DMS153 treated with DMSO at 0.1 percent for 48 hours (cell line): ENCODE measurements around the gene PPP2R5E.

Experiments
- DNase-seq: peaks from one replicate; lab custom pipeline; 2025; ENCODE audit not compliant: unreplicated experiment; lab: John Stamatoyannopoulos, UW

Gene PPP2R5E

DNA sequence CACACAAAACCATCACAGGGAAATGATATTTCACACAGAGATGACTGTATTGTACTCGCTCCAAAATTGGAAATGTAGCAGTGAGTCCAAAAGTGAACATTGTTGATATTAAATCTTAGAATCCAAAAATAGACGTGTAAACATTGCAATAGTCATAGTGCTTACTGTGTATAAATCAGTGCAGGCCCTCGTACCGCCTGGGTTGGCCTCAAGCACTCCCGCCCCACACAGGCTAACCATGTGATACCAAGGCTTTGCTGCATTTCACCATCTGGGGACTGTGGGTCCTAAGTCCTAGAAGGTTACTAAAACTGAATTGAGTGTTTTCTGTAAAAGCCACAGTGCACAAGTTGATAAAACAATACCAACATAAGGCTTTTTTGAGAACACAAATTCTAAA is 107.3 kb downstream of the PPP2R5E start:
- DNase-seq: no peak

DNA sequence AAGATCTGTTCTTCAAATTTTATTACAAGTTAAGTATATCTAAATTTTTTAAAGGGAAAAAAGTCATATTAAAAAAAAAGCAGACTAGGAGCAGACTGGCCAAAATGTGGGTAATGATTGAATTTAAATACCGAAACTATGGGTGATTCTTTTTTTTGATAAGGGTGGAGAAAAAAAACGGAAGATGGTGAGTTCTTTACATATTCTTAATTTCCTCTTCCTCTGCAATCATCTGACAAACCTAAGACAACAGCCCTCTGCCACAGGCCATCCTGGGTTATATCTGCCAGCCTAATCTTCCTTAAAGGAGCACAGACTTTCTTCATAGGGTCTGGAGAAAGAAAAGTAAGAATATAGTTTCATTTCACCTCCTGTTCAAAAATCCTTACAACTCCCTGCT is 108.0 kb downstream of the PPP2R5E start:
- DNase-seq: no peak

DNA sequence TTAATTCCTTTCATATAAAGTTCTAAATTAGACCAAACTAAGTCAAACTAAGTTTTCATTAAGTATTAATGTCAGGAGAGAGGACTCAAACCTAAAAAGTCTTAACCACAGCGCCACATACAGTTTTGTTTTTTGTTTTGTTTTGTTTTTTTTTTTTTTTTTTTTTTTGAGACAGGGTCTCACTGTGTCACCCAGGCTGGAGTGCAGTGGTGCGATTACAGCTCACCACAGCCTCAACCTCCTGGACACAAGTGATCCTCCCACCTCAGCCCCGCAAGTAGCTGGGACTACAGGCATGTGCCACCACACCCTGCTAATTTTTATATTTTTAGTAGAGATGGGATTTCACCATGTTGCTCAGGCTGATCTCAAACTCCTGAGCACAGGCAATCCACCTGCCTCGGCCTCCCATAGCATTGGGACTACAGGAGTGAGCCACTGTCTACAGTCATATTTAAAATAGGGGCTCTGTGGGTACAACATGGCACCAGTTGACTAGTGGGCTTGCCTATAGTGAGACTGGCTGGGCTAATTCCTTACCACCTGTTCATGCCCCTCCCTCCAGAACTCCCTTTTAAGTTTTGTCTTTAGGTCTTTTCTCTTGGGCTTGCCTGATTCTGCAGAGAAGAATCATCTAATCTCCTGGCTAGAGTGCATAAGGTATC is 110.2 kb downstream of the PPP2R5E start:
- no peak for DNase-seq

DNA sequence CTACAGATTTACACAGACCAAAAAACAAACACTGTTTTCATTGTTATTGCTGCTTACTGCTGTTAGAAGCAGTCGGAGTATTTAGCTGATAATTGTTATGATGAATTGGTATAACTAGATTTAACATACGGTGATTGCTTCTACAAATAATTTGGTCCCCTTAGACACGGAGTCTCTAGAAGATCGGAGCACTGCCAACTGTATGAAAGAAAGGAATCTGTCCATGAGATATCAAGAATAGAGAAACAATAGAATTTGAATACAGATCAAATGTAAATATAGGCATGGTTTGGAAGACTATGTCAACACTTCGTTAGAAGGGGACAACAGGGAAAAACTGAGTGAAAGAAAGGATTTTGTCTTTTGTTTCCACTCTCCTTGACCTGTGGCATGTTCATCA is 110.9 kb downstream of the PPP2R5E start:
- DNase-seq: no peak

DNA sequence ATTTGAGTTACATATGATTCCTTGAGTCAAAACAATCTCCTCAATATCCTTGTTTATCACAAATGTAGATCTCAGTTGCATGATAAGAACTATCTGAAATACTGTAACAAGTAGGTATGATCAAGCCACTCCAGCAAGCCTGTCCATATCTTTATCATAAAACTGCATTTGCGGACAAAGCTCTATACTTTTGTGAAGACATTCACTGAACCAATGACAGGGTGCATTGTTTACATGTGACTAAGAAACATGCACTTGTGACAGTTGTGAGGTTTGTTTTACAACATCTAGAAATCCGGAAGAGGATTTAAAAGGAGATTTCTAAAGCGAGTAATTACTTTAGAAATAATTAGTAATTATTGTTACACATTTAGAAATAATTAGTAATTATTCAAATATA is 111.7 kb downstream of the PPP2R5E start:
- no peak for DNase-seq

DNA sequence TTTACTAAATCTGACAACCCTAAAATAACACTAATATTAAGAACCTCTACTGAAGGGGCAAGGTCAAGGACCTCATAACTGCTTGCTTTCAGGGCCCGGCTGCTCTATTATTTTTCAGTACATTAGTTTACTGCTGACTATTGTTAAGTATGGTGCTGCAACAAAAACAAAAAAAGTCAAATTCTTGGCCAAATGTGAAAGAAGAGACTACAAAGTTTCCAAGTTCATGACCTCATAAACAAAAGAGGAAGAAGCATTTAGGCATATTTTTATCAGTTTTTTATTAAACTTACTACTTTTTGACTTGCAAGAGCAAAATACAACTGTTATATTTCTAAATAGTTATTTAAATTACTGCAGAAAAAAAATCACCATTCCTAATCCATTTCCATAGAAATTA is 114.7 kb downstream of the PPP2R5E start:
- DNase-seq: no peak

DNA sequence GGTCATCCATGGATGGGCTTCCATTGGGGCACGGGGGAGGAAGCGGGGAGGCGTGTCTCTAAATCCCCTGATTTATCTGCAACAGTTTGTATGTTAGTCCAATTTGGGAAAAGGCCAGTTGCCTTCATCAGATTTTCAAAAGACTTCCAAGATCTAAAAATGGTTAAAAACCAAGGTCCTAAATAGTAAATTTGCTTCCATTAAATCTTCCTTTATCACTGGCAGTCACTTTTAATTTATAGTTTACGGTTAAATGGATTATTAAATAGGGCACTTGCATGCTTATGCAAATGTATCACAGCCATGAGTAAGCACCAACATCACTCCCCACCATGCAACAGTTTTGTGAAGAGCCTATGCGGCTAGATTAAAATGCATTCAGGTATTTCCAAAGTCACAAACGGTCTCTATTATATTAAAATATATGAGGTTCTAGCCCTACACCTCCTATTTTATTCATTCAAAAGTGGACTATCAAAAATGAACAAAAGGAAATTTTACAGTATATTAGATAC is 116.3 kb downstream of the PPP2R5E start:
- DNase-seq: no peak

DNA sequence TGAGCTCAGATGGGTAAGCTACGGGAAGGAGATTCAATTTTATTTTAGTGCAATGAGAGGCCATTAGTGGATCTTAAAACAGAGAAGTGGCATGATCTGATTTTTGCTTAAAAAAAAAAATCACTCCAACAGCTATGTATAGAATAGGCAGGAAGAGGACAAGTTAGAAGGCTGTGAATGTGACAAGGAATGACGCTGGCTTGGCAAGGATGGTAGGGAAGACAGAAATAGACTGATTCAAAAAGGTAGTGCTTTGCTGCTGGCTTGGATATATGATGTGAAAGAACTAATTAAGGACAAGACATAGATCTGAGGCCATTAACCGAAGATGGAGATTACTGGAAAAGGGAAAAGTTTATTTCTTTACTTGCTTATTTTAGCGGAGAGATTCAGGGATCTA is 119.3 kb downstream of the PPP2R5E start:
- DNase-seq: no peak

DNA sequence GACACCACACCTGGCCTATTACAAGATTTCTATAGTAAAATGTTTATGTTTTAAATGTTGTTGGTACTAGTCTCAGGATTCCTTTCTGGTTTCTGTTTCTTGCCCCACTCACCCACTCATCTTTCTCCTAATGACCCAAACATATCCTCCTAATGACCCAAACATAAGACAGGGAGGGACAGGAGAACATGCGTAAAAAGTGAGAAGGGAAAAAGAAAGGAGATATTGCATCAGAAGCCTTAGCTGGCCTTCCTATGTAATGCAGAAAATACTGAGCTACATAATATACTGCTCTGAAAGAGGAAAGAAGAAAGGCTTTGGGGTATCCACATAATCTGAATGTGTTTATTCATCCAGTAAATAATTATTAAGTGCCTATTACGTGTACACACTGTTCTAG is 119.8 kb downstream of the PPP2R5E start:
- no peak for DNase-seq

DNA sequence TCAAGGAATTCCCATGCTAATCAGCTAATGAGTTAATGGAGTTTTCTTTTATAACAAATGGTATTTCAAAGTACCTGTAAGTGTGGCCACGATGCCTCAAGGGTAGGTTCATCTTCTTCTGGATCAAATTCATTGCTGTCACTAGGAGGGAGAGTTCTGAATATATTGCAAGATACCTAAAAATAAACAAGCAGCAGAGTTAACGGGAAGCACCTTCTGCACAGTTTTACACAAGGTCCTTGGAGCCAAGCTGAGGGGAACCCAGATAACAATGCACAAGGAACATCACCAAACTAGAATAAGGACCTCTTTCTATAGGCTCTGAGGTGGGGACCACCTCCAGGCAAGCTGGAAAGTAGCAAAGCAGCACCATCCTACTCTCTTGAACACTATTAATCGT is 121.3 kb downstream of the PPP2R5E start:
- no peak for DNase-seq

DNA sequence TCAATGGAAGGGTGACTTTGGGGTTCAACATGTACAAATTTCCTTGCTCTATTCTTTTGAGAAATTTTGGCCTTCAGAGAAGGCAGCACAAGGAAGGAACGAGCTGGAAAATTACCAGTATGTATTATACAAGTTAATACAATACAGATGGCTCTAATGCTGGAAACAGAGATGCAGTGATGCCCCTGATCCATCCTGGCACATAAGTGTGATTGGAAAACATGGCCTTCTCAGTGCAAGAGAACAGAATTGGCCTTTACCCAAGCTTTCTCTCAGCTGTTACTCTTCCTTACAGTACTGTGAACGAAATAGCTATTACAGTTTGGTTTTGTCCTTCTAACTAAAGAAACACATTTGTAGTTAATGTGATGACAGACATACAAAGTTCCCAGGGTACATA is 122.0 kb downstream of the PPP2R5E start:
- DNase-seq: no peak

DNA sequence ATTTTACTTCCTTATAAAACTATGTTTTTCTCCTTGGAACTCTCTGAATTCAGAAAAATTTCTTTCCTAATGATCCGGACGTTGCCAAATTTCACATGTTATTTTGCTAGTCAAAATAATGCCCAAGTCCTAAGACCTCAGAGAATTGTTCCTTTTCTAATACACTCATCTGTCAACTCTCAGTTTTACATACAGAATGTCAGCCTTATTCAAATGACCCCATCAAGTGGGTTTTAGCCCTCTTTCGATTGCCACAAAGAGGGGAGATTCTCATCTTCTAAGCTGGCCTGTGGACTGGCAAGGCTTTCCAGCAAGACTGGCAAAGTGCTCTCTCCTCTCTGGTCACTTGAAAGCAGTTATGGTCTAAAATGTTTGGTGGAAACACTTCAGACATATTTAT is 125.2 kb downstream of the PPP2R5E start:
- DNase-seq: no peak

DNA sequence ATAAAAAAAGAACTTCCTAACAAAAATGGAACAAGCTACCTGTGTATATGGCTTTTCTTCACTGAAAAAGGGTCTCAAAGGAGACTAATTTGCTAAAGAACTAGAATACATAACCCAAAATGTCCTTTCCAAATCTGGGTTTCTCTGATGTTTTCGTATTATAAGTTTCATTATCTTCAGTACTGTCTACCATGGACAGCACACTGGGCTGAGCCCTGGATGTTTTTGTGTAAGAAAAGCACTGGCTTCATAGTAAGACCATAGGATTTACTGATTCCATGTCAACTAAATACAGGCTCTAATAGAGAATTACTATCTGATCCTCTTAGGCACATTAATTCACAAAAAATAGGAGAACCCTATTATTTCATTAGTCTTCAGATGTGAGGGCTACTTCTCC is 130.2 kb downstream of the PPP2R5E start:
- no peak for DNase-seq

DNA sequence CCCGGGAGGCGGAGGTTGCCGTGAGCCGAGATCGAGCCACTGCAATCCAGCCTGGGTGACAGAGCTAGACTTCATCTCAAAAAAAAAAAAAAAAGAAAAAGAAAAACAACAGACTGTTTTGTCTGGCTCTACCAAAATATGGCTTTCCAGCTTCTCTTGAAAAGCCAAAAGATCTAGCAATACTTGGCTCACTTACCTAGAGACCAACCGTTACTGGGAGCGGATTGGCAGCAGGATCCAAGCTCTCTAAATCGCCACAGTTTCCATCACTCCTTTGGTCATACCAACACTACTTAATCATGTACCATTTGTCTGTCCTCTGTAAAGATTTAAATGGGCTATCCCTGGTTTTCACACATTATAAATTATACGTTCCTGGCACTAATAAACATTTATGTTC is 136.8 kb downstream of the PPP2R5E start:
- no peak for DNase-seq

DNA sequence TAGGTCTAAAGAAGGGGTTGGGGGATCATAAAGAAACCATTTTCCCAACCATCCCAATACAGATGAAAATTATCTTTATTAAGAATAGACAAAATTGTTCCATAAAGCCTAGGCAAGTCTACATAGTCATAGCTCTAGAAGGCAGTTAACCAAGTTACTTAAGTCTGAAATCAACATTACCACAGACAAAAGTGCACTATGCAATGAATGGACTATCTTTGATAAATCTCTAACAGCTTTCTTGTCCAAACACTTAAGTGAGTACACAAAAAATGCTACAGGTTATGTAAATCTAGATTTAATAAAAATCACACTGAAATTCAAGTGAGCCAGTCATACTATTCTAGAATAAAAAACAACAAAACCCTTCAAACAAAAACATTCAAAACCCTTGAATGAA is 137.5 kb downstream of the PPP2R5E start:
- DNase-seq: no peak

DNA sequence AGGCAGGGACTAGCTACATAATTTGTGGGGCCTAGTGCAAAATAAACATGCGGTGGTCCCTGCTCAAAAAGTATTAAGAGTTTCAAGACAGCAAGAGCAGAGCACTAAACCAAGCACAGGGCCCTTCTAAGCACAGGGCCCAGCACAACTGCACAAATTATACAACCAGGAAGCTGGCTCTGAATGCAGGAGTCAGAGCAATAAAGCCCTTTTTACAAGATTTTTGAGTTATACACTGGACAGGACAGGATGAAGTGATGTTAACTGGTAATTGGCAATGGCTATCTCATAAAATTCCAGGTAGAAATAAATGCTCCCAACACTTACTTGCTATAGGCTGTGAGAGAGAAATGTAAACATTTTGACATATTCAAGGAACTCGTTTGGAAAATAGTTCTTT is 138.3 kb downstream of the PPP2R5E start:
- DNase-seq: no peak

DNA sequence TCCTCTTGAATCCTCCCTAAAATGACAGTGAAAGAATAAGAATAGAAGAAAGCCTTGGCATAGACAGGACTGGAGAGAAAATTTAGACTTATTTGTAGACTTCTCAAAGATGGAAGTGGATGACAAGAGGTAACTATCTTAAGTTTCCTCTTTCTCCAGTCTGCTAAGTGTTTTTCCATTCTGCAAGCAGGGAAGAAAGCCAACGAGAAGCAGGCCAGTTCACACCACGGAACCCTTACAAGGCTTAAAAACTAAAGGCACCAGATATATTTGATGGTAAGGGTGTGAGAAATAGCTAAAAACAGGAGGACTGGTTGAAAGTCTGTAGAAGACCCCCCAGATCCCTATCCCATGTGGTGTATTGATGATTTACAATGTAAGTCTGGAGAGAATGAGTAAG is 141.5 kb downstream of the PPP2R5E start:
- no peak for DNase-seq

DNA sequence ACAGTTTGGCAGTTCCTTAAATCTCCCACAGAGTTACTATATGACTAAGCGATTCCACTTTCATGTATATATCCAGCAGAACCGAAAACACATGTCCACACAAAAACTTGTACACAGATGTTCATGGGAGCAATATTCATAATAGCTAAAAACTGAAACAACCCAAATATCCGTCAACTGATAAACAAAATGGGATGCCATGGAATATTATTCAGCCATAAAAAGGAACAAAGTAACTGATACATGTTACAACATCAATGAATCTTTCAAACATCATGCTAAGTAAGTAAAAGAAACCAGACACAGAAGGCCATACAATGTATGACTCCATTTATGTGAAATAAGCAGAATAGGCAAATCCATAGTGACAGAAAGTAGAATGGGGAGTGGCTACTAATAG is 144.2 kb downstream of the PPP2R5E start:
- DNase-seq: no peak

DNA sequence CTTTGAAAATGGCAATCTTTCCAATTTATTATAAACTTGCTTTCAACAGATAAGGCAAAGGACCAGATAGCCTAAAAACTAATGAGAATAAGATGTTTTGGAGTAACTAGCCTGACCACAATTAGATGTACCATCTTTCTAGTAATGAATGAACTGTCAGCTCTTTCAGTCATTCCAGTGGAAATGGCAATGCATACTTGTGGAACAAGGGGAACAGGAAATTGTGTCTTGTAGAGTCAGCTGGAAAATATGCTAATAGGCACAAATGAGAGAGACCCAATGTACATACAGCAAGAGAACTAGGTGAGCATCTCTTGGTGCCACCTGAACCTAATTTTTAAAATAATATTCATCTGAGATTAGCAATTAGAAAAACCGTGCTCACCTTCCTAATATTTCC is 148.3 kb downstream of the PPP2R5E start:
- DNase-seq: no peak

DNA sequence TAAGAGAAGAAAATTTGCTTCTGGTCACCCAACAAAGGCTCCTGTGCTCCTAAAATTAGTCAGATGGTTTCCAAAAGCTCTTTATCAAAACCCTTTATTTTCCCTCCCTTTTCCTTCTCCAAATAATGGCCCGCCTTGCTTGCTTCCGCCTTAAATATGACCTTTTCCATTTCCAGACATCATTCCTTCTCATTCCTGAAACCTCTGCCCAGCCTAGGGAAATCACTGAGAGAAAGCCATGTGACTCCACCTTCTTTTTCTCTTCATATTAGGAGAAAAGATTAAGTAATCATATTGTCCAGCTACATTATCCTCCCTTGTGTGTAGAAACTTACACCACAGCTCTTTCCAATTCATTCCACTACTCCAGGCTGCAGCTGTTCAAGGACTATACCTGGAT is 148.7 kb downstream of the PPP2R5E start:
- DNase-seq: no peak

DNA sequence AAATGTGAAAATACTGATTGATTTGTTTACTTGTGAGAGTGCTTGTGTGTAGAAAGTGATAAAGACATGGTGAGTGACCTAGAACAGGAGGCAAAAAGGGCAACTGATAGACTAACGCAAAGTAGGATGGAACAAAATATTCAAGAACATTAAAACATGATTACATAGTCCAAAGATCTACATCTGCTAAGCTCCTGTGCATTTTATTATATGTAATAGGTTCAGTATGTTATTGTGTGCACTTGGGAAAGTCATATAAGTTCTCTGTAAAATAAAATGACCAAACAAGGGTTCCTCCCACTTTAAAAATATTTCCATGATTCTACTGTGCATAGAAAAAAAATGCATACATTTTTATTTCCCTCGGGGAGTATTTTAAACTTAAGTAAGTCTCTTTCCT is 150.2 kb downstream of the PPP2R5E start:
- DNase-seq: no peak

DNA sequence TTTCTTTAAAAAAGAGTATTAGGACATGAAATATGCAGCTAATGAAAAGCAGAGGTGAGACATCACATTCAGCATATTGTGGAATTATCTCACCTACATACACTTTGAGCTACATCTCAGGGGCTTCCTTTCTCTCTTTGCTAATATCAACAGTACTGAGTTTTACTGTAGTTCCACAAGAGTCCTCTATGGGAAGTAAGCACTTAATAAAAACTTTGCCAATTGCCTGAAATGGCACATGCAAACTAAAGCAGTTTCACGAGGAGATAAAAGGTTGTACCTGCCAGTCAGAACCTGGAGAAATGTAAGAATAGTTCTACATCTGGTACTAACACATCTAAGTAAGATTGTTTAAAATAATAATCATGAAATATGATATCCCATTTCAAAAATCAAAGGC is 150.9 kb downstream of the PPP2R5E start:
- no peak for DNase-seq

DNA sequence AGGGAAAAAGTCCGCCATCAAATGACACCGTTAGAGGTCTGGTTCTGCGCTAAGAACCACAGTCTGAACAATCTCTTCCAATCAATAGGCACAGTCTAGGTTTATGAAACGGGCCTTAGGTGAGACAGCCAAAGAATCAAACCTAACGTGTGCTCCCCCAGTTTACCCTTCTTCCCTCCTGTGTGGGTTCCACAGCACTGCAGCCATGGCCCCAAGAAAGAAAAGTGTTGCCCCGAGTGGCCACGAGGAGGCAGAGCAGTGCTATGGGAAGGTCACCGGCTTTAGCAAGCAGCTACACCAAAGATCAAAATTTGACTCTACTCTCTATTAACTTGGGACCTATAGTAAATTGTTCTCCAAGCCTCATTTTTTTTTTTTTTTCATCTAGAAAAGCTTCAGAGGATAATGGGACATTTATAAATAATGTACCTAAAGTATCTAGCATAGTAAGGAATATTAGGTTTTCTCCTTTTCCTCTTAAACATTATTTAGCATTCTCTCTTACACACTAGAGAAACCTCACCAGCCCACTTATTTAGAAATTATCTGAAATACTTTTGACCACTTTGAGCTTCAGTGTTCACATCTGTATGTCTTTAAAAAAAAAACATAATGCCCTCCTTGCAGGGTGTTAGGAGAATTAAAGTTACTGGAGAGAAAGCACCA is 154.3 kb downstream of the PPP2R5E start:
- peak; percentile 44 for DNase-seq
